OCI-LY3 (cell line): ENCODE data around the gene OSBPL9.

Experiments
- CTCF ChIP-seq: fragments of 200-600, 300-600 bp; sonication (generic); IDR thresholded peaks from 2 replicates; pipeline ENCODE4 v1.5.1; 2014; ENCODE audit warnings: antibody characterized with exemption, low read length, low read depth
- EZH2phosphoT487 ChIP-seq: fragments of 200-600 bp; shearing (Covaris generic); IDR thresholded peaks from 2 replicates; pipeline ENCODE4 v1.6.1; 2018; ENCODE audit warnings: antibody characterized with exemption, mixed run types, low read depth

DNA sequence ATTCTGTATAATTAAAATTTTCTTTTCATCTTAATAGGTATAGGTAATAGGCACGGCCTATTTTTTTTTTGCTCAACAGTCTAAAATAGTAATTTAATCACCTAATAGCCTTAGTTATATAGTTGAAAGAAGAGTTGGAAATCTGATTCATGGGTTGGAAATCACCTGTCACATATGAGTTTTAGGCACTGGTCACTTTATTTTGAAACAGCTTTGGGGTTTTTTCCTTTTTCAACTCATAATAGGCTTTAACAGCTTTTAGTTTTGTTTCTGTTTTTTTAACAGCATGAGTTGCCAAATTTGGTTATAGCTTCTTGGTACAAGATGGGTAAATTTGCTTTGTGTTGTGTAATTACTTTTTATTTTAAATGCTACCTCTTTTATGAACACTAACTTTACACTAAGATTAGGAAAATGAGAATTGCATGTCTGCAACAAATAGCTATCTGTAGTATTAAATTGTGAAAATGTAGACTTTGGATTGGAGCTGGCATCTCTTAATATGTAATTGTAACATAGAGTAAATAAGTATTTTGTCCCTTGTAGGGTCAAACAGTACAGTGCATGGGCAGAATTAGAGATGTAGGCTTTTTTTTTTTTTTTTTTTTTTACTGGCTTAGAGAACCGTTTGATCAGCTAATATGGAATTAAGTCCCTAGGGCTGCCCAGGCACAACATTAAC is 109.8 kb downstream of the OSBPL9 start:
- TF ChIP-seq CTCF = no peak
- TF ChIP-seq EZH2phosphoT487 = no peak
